HG03097 (cell line): ENCODE measurements around the gene SFSWAP.

ENCODE experiments used
- ATAC-seq: cut with Tn5 transposase; IDR thresholded peaks from one replicate; pipeline ENCODE4 v1.9.1; 2021; ENCODE audit not compliant: unreplicated experiment, low FRiP score

SFSWAP gene

GRCh38 chr12:131830335-131830913 lies 119.5 kb downstream of the SFSWAP start:
- ATAC-seq, result no peak

GRCh38 chr12:131830914-131831571 lies 120.2 kb downstream of the SFSWAP start:
- ATAC-seq, result no peak

- ATAC-seq, result no peak
These were observed 120.7 kb downstream of the SFSWAP start for GRCh38 chr12:131831635-131832041.

DNA sequence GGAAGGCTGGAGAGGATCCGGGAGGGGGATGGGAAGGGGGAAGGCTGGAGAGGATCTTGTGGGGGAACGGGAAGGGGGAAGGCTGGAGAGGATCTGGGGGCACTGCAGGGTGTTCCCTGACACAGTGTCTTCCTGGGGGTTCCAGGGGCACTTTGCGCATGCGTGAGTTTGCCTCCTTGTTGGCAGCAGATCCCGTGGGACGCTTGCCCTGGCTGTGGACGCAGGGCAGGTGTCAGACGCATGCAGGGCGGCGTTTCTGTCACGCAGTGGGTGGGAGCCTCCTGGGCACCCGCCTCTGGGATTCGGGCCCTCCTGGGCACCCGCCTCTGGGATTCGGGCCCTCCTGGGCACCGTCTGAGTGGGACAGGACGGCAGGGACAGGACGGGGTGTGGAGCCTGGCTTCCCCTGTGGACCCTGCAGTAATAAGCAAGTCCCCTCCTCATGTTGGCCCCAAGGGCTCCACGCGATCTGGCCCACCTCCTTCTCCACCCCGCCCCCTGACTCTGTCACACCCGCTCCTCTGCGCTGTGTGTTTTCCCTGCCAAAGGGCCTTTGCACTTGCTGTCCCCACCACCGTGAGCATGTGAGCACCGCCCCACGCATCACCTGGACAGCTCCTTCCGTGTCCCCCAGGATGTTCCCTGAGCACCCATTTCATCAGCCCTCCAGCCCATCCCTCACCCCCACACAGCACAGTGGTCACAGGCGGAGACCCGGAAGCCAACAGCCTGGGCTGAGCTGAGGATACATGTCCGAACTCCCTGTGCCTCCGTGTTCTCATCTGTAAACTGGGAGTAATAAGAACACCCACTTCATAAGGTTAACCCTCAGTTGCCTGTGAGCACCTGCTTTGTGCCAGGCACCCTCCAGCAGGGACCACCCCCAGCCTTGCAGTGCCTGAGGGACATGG lies 121.7 kb downstream of the SFSWAP start:
- ATAC-seq, result no peak

- no peak for ATAC-seq
These were observed 122.5 kb downstream of the SFSWAP start for GRCh38 chr12:131833288-131833895.

GRCh38 chr12:131833896-131834641 lies 123.2 kb downstream of the SFSWAP start:
- ATAC-seq, result no peak

- no peak for ATAC-seq
These were observed 124.1 kb downstream of the SFSWAP start for GRCh38 chr12:131834798-131835615.

DNA sequence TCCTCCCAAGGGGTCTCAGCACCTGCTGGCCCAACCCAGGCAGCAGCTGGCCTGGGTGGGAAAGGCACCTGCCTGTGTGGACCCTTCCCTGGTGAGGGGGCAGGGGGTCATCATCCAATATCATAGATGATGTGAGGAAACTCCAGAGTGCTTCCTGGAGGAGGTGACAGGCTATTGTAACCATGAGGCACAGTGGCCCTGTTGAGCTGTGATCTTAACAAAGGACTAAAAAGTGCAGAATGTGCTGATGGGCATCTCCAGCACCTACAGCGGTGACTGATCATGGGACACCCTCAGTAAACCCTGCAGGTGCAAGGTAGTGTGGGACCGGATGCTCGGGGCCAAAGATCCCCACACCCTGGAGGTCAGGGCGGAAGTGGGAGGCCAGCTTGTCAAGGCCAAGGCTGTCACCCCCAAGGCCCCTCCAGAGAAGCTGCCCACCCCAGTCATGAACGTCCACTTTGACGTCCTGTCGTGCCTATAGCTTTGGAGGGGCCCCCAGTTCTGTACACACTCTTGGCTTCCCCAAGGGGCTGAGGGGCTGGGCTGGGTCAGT lies 124.8 kb downstream of the SFSWAP start:
- no peak for ATAC-seq

DNA sequence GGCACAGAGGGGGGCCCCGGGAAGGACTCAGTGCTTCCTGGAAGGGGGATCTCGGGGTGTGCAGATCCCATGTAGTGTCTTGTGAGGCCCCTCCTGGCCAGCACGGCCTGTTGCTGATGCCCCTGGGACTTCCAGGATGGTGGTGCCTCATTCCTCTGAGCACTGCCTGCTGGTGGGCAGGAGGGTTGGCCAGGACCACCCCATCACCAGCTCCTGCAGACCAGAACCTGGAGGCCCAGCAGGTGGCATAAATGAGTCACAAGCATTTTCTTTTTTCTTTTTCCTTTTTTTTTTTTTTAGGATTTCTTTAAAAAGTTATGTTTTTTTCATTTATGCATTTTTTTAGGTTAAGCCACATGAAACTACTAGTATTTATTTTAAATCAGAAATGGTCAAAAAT lies 125.3 kb downstream of the SFSWAP start:
- no peak for ATAC-seq

- no peak for ATAC-seq
These were observed 126.0 kb downstream of the SFSWAP start for GRCh38 chr12:131836714-131837397.

DNA sequence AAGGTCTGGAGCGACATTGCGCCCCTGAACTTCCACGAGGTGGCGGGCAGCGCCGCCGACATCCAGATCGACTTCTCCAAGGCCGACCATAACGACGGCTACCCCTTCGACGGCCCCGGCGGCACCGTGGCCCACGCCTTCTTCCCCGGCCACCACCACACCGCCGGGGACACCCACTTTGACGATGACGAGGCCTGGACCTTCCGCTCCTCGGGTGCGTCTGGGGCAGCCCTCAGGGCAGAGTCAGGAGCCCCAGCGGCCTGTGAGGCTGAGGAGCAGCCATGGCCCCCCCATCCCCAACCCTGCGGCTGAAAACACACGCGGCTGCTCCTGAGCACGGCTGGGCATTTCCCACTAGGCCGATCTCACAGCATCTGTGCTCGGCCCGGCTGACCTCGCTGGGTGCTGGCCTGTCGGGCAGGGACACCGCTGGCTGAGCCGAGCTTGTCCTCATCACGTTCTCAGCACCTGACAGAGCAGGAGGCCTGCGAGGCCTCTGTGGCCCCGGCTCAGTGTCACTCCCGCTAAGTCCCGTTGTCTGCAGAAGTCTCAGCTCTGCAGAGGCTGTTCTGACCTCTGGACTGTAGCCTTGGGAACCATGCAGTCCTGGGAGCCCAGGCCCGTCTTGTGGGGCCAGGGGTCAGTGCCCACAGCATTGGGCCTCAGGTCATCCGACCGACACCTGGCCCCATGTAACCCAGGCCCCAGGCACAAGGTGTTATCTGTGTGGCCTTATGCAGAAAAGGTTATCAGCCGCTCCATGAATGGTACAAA lies 129.9 kb downstream of the SFSWAP start:
- no peak for ATAC-seq

GRCh38 chr12:131841547-131841946 lies 130.7 kb downstream of the SFSWAP start:
- no peak for ATAC-seq

DNA sequence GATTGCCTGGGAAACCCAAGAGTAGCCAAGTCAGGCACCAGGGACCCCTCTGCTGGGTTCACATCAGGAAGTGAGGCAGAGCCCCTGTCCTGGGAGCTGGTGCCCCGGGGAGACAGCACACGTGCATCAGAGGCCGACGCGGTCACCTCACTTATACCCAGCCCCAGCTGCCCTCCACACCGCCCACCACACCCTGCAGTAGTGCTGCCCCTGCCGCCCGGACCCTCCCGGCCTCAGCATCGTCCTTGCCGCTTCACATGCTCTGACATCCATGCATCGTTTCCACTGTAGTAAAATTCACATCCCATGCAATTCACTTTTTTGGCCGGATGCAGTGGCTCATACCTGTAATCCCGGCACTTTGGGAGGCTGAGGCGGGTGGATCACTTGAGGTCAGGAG lies 131.3 kb downstream of the SFSWAP start:
- ATAC-seq, result no peak

DNA sequence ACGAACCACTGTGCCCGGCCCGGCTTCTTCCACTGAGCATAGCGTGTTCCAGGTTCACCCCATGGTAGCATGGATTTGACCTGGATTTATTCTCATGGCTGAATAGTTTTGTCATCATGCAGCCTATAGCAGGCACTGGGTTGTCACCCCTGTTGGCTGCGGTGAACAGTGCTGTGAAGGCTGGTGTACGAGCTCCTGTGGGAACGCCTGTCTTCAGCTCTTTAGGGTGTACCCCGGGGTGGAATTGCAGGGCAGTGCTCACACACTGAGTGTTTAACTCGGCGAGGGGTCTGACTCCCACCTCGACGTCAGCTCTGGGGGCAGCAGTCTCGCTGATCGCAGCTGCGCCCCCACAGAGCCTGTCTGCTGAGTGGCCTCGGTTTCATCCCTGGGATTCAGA lies 132.6 kb downstream of the SFSWAP start:
- ATAC-seq, result no peak

- no peak for ATAC-seq
These were observed 133.2 kb downstream of the SFSWAP start for GRCh38 chr12:131844140-131844539.

GRCh38 chr12:131844656-131845055 lies 133.8 kb downstream of the SFSWAP start:
- no peak for ATAC-seq

DNA sequence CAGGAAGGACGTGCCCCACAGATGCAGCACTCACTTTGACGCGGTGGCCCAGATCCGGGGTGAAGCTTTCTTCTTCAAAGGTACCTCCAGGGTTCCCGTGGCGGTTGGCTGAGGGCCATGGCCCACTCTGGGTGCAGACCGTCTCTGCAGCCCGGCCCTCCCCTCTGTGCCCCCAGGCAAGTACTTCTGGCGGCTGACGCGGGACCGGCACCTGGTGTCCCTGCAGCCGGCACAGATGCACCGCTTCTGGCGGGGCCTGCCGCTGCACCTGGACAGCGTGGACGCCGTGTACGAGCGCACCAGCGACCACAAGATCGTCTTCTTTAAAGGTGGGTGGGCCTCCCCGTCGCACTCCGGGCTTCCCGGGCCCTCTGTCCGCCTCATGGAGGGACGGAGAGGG lies 134.2 kb downstream of the SFSWAP start:
- no peak for ATAC-seq

DNA sequence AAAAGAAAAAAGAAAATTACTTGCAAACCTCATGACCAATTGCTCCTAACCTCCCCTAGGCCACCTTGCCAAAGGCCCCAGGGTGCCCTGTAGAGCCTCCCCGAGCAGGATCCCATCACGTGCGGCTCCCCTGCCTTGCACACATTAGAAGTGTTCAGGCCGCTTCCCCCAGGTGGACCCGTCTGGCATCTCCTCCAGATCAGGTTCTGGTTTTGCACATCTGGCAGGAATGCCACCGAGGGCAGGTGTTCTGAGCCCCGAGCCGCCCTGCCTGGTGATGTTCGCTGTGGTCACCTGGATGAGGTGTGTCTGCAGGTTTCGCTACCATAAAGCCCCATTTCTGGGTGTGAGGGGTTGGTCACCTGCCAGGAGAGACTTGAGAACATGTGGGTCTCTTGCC lies 136.6 kb downstream of the SFSWAP start:
- ATAC-seq, result no peak
